Brain microvascular endothelial cell (primary cell): ENCODE measurements around the gene ZPR1.

Source experiments
- DNase-seq: peaks from one replicate; pipeline ENCODE4 v3.0.0-alpha.2; 2020
- H3K27ac ChIP-seq: fragments of 250-450 bp; sonication (Bioruptor Pico); 2 replicates; pipeline ENCODE4 v1.5.1; 2020; ENCODE audit warnings: mild to moderate bottlenecking, moderate library complexity
- H3K27me3 ChIP-seq: fragments of 250-450 bp; sonication (Bioruptor Pico); replicated peaks from 2 replicates; pipeline ENCODE4 v1.5.1; 2020; ENCODE audit warnings: mild to moderate bottlenecking
- H3K36me3 ChIP-seq: fragments of 250-450 bp; sonication (Bioruptor Pico); replicated peaks from 2 replicates; pipeline ENCODE4 v1.5.1; 2020; ENCODE audit warnings: mild to moderate bottlenecking
- H3K4me3 ChIP-seq: 2 replicates; pipeline ENCODE4 v1.5.1; 2011; ENCODE audit warnings: low read depth, mild to moderate bottlenecking, control low read depth, low read length, moderate library complexity
- CTCF ChIP-seq: IDR thresholded peaks from 2 replicates; pipeline ENCODE4 v1.5.1; 2011; ENCODE audit warnings: low read depth, mild to moderate bottlenecking, moderate library complexity, low read length, control low read depth, inconsistent platforms; ENCODE audit errors: missing control alignments
- in situ Hi-C: cut with HindIII; loops from 2 replicates; pipeline ENCODE4 v1.10.0; 2017; ENCODE audit warnings: low sequenced_read_pairs, low pct_ligation_motif_present

The ZPR1 gene

GRCh38 chr11:116777056-116777455 lies 10.8 kb downstream of the ZPR1 start:
- Histone ChIP-seq H3K36me3 (peaks cover 35% of the 10 kb centered on the region), H3K4me3 (no peak overlapping the region), H3K27me3 (no peaks in the 10 kb centered on the region), H3K27ac (no peak overlapping the region)
- no peak for DNase-seq
- in situ Hi-C loops: no loop called here
- TF ChIP-seq CTCF: no peak

GRCh38 chr11:116776522-116776984 lies 11.3 kb downstream of the ZPR1 start:
- Histone ChIP-seq H3K27me3 (no peaks in the 10 kb centered on the region), H3K27ac (no peak overlapping the region), H3K4me3 (no peak overlapping the region), H3K36me3 (peaks cover 33% of the 10 kb centered on the region)
- no peak for DNase-seq
- in situ Hi-C loops: no loop called here
- no peak for TF ChIP-seq CTCF

- peaks cover 28% of the 10 kb centered on the region for H3K36me3 ChIP-seq
- no peak for TF ChIP-seq CTCF
- no peaks in the 10 kb centered on the region for H3K27me3 ChIP-seq
- no peak overlapping the region for H3K27ac ChIP-seq
- no peak for DNase-seq
- H3K4me3 ChIP-seq: no peak overlapping the region
- in situ Hi-C loops: no loop called here
Observed at GRCh38 chr11:116775975-116776374, 11.8 kb downstream of the ZPR1 start.

DNA sequence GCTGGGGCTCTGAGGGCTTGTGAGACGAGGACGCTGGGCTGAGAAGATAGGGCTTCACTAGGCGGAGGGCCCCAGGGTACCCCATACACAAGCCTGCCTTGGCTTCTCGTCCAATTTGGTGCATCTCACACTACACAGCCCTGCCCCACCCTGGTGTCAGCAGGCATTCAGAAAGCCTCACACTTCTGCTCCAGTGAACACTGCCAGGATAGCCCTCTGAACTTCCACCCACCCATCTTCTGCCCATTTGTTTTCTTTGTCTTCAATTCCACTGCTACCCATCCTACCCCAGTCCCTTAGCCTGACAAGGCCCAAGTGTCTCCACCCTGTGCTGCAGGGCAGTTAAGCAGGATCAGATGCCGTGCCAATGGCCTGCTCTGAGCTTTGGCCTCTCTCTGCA lies 13.2 kb downstream of the ZPR1 start:
- peaks cover 22% of the 10 kb centered on the region for H3K36me3 ChIP-seq
- no peak overlapping the region for H3K4me3 ChIP-seq
- no peaks in the 10 kb centered on the region for H3K27me3 ChIP-seq
- in situ Hi-C loops: no loop called here
- DNase-seq: no peak
- no peak for TF ChIP-seq CTCF
- no peak overlapping the region for H3K27ac ChIP-seq

DNA sequence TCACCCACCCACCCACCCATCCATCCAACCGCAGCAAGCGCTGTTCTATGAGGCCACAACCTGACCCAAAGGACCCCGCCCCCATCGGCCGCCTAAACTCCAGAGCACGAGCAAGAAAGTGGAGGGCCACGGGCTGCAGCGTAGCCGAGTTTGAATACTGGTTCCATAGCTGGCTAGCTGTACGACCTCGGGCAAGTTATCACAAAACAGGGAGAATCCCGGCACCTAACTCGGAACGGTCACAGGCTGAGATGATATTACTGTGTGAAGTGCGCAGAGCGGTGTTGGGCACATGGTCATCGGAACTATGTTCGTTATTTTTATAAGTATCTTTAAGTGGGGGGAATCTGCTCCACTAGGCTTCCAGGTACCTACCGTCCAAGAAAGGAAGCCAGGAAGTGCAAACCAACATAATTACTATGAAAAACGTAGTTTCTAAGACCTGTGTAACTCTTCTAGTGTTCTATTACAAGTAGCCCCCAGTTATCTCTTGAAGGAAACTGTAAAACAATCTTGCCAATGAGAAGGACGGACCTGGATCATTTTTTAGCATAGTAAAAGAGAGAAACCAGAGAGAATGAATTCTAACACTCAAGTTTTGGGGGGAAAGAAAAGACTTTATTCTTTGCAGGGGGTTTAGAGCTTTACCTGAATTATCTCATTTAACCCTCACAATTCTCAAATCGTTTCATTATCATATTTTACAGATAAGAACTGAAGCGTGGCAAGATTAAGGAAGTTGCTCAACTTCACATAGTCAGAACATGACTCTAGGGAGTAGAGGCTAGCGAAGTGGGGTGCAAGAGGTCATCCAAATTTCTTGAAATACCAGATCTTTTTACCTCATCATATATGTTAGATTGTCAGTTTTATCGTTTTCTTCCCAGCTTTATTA lies 14.4 kb downstream of the ZPR1 start:
- no peaks in the 10 kb centered on the region for H3K27me3 ChIP-seq
- TF ChIP-seq CTCF: no peak

More for the DNA sequence above, 14.4 kb downstream of the ZPR1 start:
- in situ Hi-C loops: no loop called here
- Histone ChIP-seq H3K36me3 (peaks cover 17% of the 10 kb centered on the region), H3K27ac (peak overlapping the region; percentile 44), H3K4me3 (peak overlapping the region; percentile 87)
- DNase-seq: peak; percentile 48
